GM12892 (cell line): ENCODE data around the gene RPS6KA1.

ENCODE experiments used
- POLR2AphosphoS5 ChIP-seq: IDR thresholded peaks from 2 replicates; pipeline ENCODE4 v1.6.1; 2011; ENCODE audit warnings: low read depth, low read length, control low read depth
- TAF1 ChIP-seq: IDR thresholded peaks from 2 replicates; pipeline ENCODE4 v1.6.1; 2011; ENCODE audit warnings: low read depth, mild to moderate bottlenecking, control low read depth, low read length, borderline replicate concordance

DNA sequence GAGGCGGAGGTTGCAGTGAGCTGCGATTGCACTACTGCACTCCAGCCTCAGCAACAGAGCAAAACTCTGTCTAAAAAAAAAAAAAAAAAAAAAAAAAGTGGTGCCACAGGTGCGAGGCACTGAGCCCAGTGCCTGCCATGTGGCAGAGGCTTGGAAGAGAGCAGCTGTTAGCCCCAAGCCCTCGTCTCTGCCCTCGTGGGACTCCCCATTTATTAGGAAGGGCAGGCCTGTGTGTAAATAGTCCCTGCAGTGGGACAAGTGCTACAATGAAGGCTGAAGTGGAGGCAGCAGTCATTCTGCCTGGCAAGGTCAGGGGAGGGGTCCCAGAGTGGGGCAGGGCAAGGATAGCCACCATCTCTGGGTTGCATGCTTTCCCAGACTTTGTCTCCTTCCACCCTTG is 6.5 kb downstream of the RPS6KA1 start:
- TF ChIP-seq POLR2AphosphoS5, result no peak
- no peak for TF ChIP-seq TAF1
